Ishikawa (cell line): ENCODE results near the gene SPOCK1.

Source experiments
- CEBPB ChIP-seq: IDR thresholded peaks from 2 replicates; pipeline ENCODE4 v1.6.1; 2012
- CREB1 ChIP-seq: IDR thresholded peaks from 2 replicates; pipeline ENCODE4 v1.6.1; 2012; ENCODE audit warnings: low read depth
- EGR1 ChIP-seq: IDR thresholded peaks from 2 replicates; pipeline ENCODE4 v1.6.1; 2012
- EP300 ChIP-seq: IDR thresholded peaks from 2 replicates; pipeline ENCODE4 v1.6.1; 2012; ENCODE audit warnings: borderline replicate concordance
- FOXM1 ChIP-seq: IDR thresholded peaks from 2 replicates; pipeline ENCODE4 v1.6.1; 2012; ENCODE audit warnings: low read depth, borderline replicate concordance
- MAX ChIP-seq: IDR thresholded peaks from 2 replicates; pipeline ENCODE4 v1.6.1; 2012
- NFIC ChIP-seq: IDR thresholded peaks from 2 replicates; pipeline ENCODE4 v1.6.1; 2012
- RAD21 ChIP-seq: IDR thresholded peaks from 2 replicates; pipeline ENCODE4 v1.6.1; 2012; ENCODE audit warnings: low read depth
- TAF1 ChIP-seq: IDR thresholded peaks from 2 replicates; pipeline ENCODE4 v1.6.1; 2012; ENCODE audit warnings: low read depth, mild to moderate bottlenecking
- TCF12 ChIP-seq: IDR thresholded peaks from 2 replicates; pipeline ENCODE4 v1.6.1; 2012; ENCODE audit warnings: low read depth
- TEAD4 ChIP-seq: IDR thresholded peaks from 2 replicates; pipeline ENCODE4 v1.6.1; 2012
- USF1 ChIP-seq: IDR thresholded peaks from 2 replicates; pipeline ENCODE4 v1.6.1; 2012
- YY1 ChIP-seq: IDR thresholded peaks from 2 replicates; pipeline ENCODE4 v1.6.1; 2012; ENCODE audit warnings: low read depth
- ZBTB7A ChIP-seq: IDR thresholded peaks from 2 replicates; pipeline ENCODE4 v1.6.1; 2012; ENCODE audit warnings: low read depth
- TF ChIP-seq, protein P1 (sequence below): IDR thresholded peaks from 2 replicates; pipeline ENCODE4 v1.6.1; 2012; ENCODE audit warnings: low read depth, mild to moderate bottlenecking

The SPOCK1 gene

DNA sequence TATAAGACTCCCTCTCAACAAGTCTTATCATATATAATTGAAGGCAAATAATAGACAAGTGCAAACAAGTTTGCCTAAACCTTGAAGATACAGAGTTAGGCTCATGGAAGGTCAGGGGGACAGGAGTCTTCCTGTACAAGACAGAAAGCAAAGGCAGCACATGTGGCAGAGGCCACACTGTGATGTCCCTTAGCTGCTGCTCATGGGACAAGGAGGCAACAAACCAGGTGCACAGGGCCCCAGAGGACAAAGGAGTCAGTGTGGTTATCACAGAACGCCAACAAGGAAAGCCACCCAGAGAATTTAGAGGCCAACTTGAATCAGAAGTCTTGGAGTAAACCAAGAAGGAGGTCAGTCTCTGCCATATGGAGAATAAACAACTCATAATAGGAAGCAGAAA, 444.8 kb downstream of the SPOCK1 start:
- TF ChIP-seq TCF12: no peak
- no peak for TF ChIP-seq MAX
- no peak for TF ChIP-seq CREB1
- TF ChIP-seq CEBPB: no peak
- no peak for TF ChIP-seq USF1
- no peak for TF ChIP-seq TEAD4
- TF ChIP-seq EP300: no peak
- no peak for TF ChIP-seq YY1

DNA sequence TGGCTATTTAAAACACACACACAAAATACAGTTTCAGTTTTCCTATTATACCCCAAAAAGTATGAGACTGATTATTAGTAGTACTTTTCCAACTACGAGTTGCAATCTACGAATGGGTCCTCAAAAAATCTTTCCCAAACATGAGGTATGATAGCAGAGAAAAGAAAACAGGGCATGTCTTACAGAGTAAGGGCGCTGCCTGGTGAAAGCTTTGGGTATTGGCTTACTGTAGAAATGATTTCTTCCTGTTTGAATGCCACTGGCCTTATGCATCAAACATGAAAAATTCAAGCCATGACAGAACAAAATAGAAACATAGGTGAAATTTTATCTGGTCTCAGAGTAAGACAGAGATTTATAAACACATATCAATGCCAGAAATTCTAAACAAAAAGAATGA, 448.0 kb downstream of the SPOCK1 start:
- no peak for TF ChIP-seq CREB1
- no peak for TF ChIP-seq USF1
- no peak for TF ChIP-seq EGR1

- TF ChIP-seq FOXM1: no peak
- no peak for TF ChIP-seq TEAD4
- no peak for TF ChIP-seq EGR1
- TF ChIP-seq CEBPB: no peak
- no peak for TF ChIP-seq NFIC
- TF ChIP-seq TCF12: no peak
- no peak for TF ChIP-seq RAD21
- no peak for TF ChIP-seq EP300
- TF ChIP-seq YY1: no peak
- TF ChIP-seq USF1: no peak
- no peak for TF ChIP-seq TAF1
Observed at GRCh38 chr5:137040641-137041340, 458.3 kb downstream of the SPOCK1 start.

DNA sequence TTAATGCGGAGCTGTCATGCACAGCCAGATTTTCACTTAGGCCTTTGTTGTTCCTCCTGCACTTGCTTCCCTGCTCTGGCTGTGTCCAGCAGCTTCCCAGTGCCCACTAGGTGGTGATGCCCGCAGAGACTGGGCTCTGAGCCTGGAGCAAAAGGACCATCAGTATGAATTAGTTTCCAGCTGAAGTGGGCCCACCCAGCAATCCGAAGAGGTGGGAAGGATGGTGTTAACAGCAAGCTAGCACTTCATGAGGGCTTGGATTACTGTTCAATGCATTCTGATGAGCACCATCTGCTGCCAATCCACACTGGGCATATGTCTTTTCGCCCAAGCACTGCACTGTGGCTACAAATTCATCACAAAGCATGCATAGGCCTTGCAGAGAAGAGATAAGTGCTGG, 459.1 kb downstream of the SPOCK1 start:
- TF ChIP-seq TCF12 (no peak), EP300 (no peak)

- TF ChIP-seq YY1: no peak
Observed at GRCh38 chr5:137037848-137038247, 461.3 kb downstream of the SPOCK1 start.

GRCh38 chr5:137036640-137037039, 462.5 kb downstream of the SPOCK1 start:
- TF ChIP-seq YY1 (no peak), FOXM1 (no peak), RAD21 (no peak), EP300 (peak; percentile 21; the same call in 1 of the 2 replicates), TEAD4 (no peak), CEBPB (no peak), ZBTB7A (no peak)

- no peak for TF ChIP-seq CREB1
- no peak for TF ChIP-seq YY1
- TF ChIP-seq CEBPB: no peak
- no peak for TF ChIP-seq MAX
- no peak for TF ChIP-seq TEAD4
- no peak for TF ChIP-seq EGR1
- TF ChIP-seq TAF1: no peak
- TF ChIP-seq USF1: no peak
- TF ChIP-seq NFIC: no peak
- TF ChIP-seq RAD21: no peak
- TF ChIP-seq FOXM1: no peak
- TF ChIP-seq, protein P1, sequence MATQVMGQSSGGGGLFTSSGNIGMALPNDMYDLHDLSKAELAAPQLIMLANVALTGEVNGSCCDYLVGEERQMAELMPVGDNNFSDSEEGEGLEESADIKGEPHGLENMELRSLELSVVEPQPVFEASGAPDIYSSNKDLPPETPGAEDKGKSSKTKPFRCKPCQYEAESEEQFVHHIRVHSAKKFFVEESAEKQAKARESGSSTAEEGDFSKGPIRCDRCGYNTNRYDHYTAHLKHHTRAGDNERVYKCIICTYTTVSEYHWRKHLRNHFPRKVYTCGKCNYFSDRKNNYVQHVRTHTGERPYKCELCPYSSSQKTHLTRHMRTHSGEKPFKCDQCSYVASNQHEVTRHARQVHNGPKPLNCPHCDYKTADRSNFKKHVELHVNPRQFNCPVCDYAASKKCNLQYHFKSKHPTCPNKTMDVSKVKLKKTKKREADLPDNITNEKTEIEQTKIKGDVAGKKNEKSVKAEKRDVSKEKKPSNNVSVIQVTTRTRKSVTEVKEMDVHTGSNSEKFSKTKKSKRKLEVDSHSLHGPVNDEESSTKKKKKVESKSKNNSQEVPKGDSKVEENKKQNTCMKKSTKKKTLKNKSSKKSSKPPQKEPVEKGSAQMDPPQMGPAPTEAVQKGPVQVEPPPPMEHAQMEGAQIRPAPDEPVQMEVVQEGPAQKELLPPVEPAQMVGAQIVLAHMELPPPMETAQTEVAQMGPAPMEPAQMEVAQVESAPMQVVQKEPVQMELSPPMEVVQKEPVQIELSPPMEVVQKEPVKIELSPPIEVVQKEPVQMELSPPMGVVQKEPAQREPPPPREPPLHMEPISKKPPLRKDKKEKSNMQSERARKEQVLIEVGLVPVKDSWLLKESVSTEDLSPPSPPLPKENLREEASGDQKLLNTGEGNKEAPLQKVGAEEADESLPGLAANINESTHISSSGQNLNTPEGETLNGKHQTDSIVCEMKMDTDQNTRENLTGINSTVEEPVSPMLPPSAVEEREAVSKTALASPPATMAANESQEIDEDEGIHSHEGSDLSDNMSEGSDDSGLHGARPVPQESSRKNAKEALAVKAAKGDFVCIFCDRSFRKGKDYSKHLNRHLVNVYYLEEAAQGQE: no peak
- TF ChIP-seq EP300: no peak
- TF ChIP-seq TCF12: no peak
- no peak for TF ChIP-seq ZBTB7A
Observed at GRCh38 chr5:137035480-137035878, 463.6 kb downstream of the SPOCK1 start.
